Measurements from ENCODE around the gene ITGB2.

ITGB2 gene

GRCh38 chr21:44846485-44847260 is 74.0 kb downstream of the ITGB2 start:
- DNase-seq (ENCODE audit: low read depth), result no peak

GRCh38 chr21:44846224-44846484 is 74.5 kb downstream of the ITGB2 start:
- no peak for DNase-seq (ENCODE audit: low read depth)

GRCh38 chr21:44845418-44846223 is 75.1 kb downstream of the ITGB2 start:
- no peak for DNase-seq (ENCODE audit: low read depth)

- DNase-seq (ENCODE audit: low read depth), result no peak
Measured at GRCh38 chr21:44844256-44844655, 76.4 kb downstream of the ITGB2 start.

GRCh38 chr21:44842721-44843445 is 77.8 kb downstream of the ITGB2 start:
- DNase-seq (ENCODE audit: low read depth), result no peak

- DNase-seq (ENCODE audit: low read depth), result no peak
Measured at GRCh38 chr21:44842087-44842486, 78.6 kb downstream of the ITGB2 start.

- no peak for DNase-seq (ENCODE audit: low read depth)
Measured at GRCh38 chr21:44840771-44841170, 79.9 kb downstream of the ITGB2 start.

- no peak for DNase-seq (ENCODE audit: low read depth)
Measured at GRCh38 chr21:44838951-44839350, 81.7 kb downstream of the ITGB2 start.

GRCh38 chr21:44838039-44838895 is 82.4 kb downstream of the ITGB2 start:
- DNase-seq (ENCODE audit: low read depth), result no peak

- DNase-seq (ENCODE audit: low read depth), result no peak
Measured at GRCh38 chr21:44837537-44837936, 83.2 kb downstream of the ITGB2 start.

GRCh38 chr21:44836666-44837471 is 83.8 kb downstream of the ITGB2 start:
- DNase-seq (ENCODE audit: low read depth), result no peak

- no peak for DNase-seq (ENCODE audit: low read depth)
Measured at GRCh38 chr21:44836349-44836665, 84.4 kb downstream of the ITGB2 start.

Data from activated gamma-delta T cell treated with anti-CD3 and anti-CD28 coated beads, Interleukin-2, amount 50 U/mL, for 16 hours (primary cell).